C4-2B (cell line): ENCODE data around the gene NUCKS1.

Experiments used
- ZFX ChIP-seq: fragments of 450-650 bp; IDR thresholded peaks from 2 replicates; pipeline ENCODE4 v1.6.1; 2017
- TF ChIP-seq, protein P1 (sequence below): fragments of 450-650 bp; conservative IDR thresholded peaks from 2 replicates; pipeline ENCODE4 v1.5.1; 2017; ENCODE audit warnings: mild to moderate bottlenecking

DNA sequence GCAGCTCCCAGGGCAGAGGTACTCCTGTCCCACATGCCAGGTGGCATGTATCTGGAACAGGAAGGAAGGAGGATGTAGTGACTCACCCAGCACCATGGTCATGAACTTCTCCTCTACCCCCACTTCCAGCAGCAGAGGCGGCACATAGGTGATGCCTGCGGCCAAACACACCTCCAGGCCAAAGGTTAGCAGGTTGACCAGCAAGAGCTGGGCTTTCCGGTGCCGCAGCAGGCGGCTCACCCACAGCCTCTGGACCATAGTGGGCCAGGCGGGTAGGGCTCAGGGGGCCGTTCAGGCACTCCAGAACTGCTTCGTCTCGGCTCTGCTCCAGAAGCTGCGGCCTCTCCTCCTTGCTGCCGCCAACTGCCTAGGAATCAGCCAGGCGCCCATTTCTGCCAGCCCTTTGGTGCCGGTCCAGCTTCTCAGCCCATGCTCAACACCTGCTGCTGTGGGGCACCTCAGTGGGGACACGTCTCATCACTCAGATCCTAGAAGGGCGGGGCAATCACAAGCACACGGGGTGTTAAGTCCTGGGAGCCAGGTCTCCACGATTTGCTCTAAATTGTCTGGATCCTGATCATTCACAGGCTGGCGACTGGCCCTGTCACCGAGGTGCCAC is 85.5 kb downstream of the NUCKS1 start:
- TF ChIP-seq, protein P1, sequence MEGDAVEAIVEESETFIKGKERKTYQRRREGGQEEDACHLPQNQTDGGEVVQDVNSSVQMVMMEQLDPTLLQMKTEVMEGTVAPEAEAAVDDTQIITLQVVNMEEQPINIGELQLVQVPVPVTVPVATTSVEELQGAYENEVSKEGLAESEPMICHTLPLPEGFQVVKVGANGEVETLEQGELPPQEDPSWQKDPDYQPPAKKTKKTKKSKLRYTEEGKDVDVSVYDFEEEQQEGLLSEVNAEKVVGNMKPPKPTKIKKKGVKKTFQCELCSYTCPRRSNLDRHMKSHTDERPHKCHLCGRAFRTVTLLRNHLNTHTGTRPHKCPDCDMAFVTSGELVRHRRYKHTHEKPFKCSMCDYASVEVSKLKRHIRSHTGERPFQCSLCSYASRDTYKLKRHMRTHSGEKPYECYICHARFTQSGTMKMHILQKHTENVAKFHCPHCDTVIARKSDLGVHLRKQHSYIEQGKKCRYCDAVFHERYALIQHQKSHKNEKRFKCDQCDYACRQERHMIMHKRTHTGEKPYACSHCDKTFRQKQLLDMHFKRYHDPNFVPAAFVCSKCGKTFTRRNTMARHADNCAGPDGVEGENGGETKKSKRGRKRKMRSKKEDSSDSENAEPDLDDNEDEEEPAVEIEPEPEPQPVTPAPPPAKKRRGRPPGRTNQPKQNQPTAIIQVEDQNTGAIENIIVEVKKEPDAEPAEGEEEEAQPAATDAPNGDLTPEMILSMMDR, result no peak
- no peak for TF ChIP-seq ZFX
